ENCODE results near the gene HNRNPA0.

GRCh38 chr5:137791387-137791786, 37.2 kb upstream of the HNRNPA0 start:
- TF ChIP-seq EZH2 (IDR thresholded peaks at IDR 0.05; ENCODE audit: borderline replicate concordance, insufficient read depth, low read length, poor library complexity, severe bottlenecking) (no peak), CTCF (IDR thresholded peaks at IDR 0.05; ENCODE audit: poor library complexity, severe bottlenecking) (no peak), EP300 (conservative IDR thresholded peaks at IDR 0.05; ENCODE audit: poor library complexity, severe bottlenecking) (no peak), TAF1 (IDR thresholded peaks at IDR 0.05; ENCODE audit: low read depth) (no peak), POLR2AphosphoS5 (IDR thresholded peaks at IDR 0.05) (no peak), RAD21 (conservative IDR thresholded peaks at IDR 0.05) (no peak), REST (IDR thresholded peaks at IDR 0.05; ENCODE audit: borderline replicate concordance) (no peak), SMC3 (conservative IDR thresholded peaks at IDR 0.05; ENCODE audit: poor library complexity) (no peak), MXI1 (conservative IDR thresholded peaks at IDR 0.05; ENCODE audit: poor library complexity, severe bottlenecking) (no peak)
